ENCODE results near the gene SDF2L1.
A peak's percentile ranks its signal among the peaks of the same experiment; 100 is the strongest.

The SDF2L1 gene

DNA sequence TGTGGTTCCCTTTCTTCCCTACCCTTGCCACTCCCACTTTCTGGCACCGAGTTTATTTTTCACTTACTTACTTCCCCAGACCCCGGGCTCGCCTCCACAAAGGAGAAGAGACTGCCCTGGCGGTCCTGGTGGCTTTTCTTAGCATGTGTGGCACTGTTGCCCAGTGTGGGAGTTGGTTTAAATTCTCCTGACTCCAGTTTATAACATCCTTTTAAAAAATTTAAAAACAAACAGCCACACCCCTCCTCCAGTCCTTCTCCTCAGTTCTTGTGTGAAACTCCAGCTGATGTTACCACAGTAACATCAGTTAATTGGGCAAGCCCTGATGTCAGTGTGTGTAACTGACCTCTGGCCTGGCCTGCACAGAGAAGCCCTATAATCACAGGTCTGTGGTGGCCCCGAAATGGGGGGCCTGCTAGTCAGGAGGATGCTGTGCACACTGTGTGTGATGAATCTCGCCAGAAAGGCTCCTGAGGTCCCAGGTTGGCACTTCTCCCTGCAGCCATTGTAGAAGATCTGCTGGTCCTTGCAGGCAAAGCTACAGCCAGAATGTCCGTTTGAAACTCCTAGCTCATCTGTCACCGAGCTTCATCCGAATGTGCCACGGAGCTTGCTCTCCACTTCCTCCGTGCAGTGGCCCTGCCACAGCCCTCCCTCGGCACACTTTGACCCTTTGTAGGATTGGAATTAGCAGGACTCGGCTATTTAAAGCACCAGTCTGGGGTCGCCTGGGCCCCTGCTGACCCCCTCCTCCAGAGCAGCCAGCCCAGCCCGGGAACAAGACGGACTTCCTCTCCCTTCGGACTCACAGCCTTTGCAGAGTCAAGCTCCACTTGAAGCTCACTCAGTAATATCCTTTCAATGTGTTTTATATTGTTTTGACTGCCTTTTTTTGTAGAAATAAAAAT is 19.8 kb upstream of the SDF2L1 start:
- DNase-seq (ENCODE audit: low read depth in 3 of 3) = no peak

DNA sequence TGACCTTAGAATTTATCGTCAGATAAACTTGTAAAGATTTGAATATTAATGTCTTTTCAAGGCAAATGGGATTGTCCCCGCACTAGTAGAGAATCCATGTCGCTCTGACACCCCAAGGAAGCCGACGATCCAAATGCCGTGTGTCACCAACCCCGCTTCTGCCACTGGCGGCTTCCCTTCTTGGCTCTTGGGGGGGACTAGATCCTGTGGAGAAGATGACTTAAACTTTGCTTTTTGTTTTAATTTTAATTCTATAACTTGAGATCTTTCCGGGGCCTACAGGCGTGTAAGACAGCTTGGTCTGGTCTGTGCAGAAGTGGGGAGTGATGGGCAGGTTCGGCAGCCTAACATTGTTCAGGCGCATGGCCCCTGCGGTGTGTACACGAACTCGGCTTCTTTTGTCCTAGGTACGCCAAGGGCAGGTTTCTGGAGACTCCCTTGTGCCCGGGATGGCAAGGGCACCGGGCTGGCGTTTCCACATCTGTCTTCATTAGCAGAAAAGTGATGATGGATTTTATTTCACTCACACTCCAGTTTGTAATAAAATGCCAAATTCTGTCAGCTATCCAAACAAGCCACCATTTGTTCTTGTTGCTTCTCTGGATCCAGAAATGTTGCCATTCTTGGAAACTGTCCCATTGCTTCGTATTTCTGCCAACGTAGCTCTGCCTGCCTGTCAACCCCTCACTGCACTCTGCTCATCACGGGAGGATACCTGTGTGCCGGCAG is 19.0 kb upstream of the SDF2L1 start:
- no peak for DNase-seq (ENCODE audit: low read depth in 3 of 3)

DNA sequence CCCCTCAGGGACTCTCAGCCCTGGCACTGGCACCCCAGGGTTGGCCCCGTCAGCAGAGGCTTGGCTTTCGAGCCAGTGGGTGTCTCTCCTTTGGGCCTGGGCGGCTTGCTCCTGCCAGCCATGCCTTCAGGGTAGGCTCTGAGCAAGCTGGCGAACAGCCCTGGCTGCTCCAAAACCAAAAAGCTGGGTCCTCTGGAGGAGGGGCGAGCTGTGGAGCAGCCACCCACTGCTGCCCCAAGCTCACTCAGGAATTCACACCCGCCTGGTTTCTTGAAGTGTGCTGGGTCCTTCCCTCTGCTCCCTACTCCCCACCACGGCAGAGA is 18.5 kb upstream of the SDF2L1 start:
- DNase-seq (ENCODE audit: low read depth in 3 of 3) = no peak

DNA sequence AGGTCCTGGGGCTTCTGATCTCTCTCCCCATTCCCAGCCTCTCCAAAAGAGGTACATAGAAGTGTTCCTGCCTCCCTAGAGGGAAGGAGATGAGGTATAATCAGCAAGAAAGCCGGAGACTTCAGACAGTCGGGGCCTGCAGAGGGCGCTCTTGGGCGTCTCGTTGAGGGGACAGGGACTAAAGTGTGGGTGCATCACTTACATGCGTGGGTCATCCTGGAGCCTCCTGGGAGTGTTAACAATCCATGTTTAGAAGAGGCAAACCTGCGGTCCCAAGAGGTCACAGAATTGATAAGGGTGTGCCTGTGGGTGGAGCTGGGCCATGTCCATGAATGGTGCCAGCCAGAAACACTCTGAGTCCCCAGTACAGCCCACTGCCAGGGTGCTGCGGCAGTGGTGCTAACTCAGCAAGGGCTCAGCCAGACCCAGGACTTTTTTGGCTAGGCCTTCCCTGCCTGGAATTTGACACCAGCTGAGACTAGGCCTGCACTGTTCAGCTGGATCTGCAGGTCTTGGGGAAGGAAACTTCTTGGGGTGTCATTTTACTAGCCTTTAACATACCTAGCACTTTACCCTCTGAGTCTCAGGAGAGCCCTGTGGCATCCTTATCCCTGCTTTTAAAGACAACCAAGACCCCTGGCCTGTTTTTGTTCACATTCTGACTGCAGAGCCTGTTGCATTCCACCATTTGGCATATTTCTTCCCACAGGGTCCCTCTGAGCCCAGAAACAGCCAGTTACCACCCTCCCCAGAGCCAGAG is 17.8 kb upstream of the SDF2L1 start:
- DNase-seq (ENCODE audit: low read depth in 3 of 3) = peak in 2 of 3 donors; percentile 24 to 52

DNA sequence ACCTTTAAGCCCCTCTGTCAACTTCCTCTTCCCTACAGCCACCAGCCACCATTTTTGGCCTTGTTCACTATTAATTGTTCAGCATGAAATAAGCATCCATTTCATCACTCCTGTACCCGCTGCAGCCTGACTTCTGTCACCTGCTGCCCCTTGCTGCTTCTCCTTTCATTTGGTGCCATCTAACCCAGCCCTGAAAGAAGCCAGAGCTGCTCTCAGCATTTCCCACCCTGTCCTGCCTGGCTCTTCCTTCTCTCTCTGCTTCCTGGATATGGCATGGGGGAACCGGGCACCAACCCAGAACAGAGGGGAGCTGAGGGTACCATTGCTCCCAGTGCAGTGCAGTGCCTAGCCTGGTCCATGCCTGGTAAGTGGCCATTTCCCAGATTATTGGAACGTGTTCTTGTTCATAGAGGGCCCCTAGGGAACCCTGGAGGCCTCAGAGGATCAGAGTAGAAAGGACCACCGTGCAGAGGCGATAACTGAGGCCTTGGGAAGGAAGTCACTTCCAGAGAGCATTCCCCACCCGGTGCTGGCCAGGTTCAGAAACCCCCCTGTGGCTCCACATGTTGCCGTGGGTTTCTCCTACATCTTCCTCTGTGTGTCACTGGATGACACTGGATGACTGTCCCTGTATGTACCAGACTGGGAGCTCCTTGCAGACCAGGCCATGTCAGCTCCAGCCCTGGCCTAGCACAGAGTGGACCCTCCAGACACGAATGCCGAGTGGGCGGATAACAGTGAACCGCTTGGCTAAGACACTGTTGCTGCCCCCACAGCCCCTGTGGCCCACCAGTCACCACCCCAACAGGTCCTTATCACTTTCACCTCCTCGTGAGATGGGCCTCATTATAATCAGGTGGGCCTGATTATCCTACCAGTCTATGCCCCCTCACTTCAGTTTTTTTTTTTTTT is 17.0 kb upstream of the SDF2L1 start:
- DNase-seq (ENCODE audit: low read depth in 3 of 3) = no peak

- no peak for DNase-seq (ENCODE audit: low read depth in 3 of 3)
Measured at GRCh38 chr22:21626073-21626734, 15.9 kb upstream of the SDF2L1 start.

DNA sequence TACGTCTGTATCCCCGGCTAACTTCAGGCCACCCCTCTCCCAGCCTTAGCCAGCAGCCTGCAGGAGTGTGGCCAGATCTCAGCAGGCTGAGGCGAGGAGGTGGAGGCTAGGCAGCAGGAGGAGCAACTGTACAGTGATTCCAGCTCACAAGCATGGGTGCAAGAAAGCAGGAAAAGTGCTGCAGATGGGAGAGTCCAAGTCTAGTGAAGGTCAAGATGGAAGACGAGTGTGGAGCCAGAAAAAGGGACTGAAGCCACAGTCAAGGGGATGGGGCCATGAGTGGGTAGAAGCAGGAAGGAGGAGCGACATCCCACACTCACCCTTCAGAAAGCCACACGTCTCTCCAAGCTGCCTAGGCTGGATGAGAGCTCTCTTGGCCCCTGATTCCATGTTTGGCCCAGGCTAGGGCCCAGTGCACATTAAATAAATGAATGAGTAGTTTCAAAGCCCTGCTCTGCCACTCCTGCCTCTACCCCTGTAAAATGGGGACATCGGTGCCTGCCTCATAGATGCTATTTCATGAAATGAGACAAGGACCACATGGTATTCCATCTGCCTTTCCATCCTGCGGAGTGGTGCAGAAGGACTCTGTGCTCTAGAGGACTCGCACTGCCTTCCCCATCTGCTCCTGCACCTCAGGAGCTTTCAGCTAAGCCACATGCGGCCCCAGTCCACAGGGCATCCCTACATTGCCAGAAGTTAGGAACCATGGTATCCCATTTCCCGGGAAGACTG is 15.2 kb upstream of the SDF2L1 start:
- no peak for DNase-seq (ENCODE audit: low read depth in 3 of 3)

DNA sequence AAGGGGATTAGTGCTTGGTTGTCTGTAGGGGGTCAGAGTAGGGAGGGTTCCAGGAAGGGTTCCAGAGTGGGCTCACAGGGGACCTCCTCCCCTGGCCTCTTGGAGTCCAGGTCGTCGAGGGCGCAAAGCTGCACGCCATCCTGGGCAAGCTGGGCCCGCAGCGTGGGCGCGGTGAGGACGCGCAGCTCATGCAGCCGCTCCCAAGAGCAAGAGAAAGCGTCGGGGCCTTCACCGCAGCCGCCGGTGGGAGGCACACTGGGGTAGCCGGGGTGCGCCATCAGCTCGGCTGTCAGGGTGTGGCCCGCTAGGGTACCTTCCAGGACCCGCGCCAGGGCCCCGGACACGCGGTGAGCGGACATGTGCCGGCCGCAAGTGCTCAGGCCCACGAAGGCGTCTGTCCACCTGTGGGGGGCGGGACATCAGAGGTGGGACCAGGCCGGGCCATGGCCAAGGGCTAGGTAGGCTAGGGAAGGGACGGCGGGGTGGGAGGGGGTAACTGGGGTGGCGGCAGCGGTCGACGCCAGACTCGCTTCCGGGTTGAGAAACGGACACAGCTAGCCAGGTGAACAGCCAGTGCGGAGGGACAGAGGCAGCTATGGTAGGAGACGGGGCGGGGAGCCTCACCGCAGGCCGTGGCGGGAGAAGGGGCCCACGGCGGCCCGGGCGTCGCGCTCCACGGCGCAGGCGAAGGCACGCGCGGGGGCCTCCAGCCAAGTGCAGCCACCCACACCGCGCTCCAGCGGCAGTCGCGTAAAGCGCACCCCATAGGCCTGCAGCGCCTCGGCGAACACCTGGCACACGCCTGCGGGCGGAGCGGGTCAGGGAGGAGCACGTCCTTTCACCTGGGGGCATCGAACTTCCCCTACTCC is 13.5 kb upstream of the SDF2L1 start:
- no peak for DNase-seq (ENCODE audit: low read depth in 3 of 3)

DNA sequence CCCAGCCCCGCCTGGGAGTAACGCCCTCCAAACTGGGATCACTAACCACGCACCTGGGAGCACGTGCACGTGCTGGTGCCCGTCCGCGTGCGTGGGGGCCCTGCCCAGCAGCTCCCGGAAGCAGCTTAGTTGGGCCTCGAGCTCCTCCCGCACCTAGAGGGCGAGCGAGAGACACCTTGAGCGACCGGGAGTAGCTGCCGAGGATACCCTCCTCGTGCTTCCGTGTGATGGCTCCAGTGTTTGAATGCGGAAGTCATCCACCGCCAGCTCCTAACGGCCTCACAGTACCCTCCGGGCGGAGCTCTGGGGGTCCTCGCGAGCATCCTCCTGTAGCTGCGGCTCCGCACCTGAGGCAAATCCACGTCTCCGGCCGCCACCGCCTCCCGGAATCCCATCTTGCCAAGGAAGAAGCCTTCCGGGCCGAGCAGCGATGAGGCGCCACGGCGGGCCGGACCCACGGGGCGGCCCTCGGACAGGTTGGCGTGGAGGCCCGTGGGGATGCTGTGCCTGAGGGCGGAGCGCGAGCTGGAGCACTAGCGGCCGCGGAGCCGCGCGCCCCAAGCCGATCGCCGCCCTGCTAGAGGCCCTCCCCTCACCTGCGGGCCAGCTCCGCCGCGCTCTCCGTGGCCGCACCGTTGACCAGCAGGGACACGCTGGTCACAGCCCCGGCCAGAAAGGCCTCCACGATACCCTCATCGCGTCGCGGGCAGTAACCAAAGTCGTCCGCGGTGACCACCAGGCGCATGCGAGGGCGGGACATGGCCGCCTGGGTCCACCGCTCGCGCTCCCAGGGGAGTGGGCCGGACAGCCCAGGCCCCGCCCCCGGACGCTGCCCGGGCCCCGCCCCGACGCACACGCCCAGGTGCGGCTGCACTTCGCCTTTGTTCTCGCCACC is 12.6 kb upstream of the SDF2L1 start, which contains the start of gene YDJC:
TSS of gene YDJC (minus strand) at position 768 of the 895 bp plus-strand sequence. CDS start at position 760, 8 bp downstream.
- DNase-seq (ENCODE audit: low read depth in 3 of 3) = peak; percentile 89 to 98 (median 94)

- no peak for DNase-seq (ENCODE audit: low read depth in 3 of 3)
Measured at GRCh38 chr22:21631025-21631424, 11.1 kb upstream of the SDF2L1 start.

DNA sequence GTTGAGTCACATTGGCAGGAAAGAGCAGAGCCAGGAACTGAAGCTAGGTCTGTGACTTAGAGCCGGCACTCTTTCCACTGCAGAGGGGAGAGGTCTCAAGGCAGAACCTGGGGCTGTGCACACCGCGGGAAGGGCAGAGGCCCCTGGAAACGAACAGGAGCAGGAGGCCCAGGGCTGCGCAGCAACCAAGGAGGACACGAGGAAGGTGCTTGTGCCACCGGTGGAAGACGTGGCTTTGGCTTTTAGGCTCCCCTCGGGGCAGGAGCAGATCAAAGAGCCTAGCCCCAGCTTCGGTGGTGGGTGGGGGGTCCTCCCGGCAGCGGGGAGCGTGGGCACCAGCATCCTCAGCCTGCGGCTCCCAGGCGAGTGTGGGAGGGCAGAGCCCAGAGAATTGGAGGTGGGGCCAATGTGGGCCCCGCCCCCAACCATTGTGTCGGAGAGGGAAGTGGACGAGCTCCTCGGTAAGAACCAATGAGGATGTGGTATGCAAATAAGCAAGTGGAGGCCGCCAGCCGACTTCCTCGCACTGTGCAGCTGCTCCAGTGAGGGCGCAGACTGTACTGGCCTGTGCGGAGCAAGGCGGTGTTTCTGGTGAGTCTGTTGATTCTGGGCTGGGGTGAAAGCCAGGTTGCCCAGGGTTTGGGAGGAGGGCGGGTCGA is 9.7 kb upstream of the SDF2L1 start, which contains the start of gene CCDC116:
TSS of gene CCDC116 (plus strand) at position 524 of the 659 bp plus-strand sequence. CDS start 422 bp downstream, outside the sequence.
- DNase-seq (ENCODE audit: low read depth in 3 of 3) = peak in 2 of 3 donors; percentile 40 to 60

DNA sequence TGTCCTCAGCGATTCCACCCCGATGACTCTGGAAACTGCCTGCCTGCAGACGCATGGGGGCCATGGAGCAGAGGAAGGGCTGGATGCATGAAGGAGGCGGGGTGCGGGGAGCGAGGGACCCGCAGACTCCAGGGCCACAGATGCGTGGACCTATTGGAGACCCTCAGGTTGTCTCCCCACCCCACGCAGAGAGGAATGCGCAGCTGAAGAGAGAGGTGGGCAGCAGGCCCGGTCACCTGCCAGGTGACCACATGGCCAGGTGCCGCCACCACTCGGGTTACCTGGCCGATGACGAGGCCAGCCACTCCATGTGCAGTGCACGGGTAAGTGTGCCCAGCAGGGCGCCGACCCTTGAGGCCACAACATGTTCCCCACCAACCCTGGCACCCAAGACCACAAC is 9.2 kb upstream of the SDF2L1 start:
- no peak for DNase-seq (ENCODE audit: low read depth in 3 of 3)

DNA sequence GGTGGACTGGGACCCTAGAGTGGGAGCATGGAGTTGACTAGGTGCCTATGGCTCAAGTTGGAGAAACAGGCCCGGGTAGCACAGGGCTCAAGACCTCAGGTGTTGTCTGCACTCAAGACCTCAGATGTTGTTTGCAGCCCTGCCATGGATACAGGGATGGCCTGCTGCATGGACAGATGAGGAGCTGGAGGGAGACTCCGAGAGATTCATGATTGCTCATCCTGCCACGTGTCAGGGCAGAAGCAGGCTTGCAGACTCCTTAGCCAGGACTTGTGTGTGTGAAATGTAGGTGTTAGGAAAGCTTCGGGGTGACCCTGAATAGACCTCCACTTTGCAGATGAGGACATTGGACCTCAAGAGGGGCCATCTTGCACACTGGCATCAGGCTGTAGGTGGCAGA is 8.6 kb upstream of the SDF2L1 start:
- no peak for DNase-seq (ENCODE audit: low read depth in 3 of 3)

GRCh38 chr22:21634081-21634480 is 8.0 kb upstream of the SDF2L1 start:
- DNase-seq (ENCODE audit: low read depth in 3 of 3) = no peak

GRCh38 chr22:21634844-21635243 is 7.3 kb upstream of the SDF2L1 start:
- DNase-seq (ENCODE audit: low read depth in 3 of 3) = no peak

DNA sequence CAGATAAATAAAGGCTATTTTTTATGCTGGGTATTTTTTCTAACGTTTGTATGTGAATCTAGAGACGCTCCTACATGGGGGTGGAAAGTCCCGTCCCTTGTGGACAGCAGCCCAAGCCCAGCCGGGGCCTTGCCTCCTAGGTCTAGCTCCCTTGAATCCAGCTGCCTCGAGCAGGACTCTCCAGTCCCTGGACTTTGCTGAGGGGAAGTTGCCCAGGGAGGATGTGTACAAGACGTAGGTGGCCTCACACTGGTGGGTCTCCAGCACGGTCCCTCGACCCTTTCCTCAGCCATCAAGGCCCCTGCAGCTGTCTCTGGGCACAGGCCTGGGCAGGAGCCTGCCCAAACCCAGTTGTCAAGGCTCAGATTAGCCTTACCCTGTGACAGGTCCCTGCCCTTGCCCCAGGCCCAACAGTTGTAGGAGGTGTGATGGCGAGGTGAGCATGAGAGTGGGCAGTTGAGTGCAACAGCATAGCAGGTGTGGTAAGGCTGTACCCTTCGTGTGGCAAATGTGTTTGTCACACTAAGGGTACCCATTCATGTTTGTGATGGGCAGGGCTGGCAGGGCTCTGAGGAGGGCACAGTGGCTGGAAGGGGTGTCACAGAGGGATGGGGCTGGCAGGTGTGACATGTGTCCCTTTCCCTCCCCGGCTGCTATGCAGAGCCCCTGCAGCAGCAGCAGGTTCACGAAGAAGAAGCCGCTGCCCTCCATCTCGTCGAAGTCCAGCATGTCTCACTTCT is 6.2 kb upstream of the SDF2L1 start:
- no peak for DNase-seq (ENCODE audit: low read depth in 3 of 3)

Data from stimulated activated CD4-positive, alpha-beta T cell treated with anti-CD3 and anti-CD28 coated beads, TNF-alpha, amount 100 ng/mL, for 48 hours (primary cell).